Panc1 (cell line): Measurements from ENCODE around the gene PNMA5.

Source experiments
- TCF7L2 ChIP-seq: IDR thresholded peaks from 2 replicates; pipeline ENCODE4 v1.6.1; 2011; ENCODE audit warnings: mild to moderate bottlenecking, low read depth, low read length, inconsistent platforms
- TF ChIP-seq, protein P1 (sequence below): fragments of 450-650 bp; IDR thresholded peaks from 2 replicates; pipeline ENCODE4 v1.5.1; 2017; ENCODE audit warnings: mild to moderate bottlenecking

DNA sequence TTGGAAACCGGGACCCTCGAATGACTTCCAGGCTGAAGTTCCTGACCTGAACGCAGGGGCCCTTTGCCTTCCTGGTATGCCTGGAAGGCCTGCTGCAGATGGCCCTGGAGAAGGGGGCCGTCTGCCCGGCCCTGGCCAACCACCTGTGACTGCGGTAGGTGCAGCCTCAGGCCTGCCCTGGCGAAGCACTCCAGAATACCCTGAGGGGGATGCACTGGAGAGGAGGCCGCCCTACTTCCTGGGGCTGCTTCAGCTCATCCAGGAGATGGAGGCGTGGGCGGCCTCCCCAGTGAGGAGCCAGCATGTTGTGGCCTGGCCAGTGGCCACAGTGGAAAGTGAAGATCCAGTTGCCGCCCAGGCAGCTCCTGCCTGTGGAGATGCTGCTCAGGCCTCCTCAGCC lies 36.0 kb upstream of the PNMA5 start:
- TF ChIP-seq TCF7L2, result no peak
- TF ChIP-seq, protein P1, sequence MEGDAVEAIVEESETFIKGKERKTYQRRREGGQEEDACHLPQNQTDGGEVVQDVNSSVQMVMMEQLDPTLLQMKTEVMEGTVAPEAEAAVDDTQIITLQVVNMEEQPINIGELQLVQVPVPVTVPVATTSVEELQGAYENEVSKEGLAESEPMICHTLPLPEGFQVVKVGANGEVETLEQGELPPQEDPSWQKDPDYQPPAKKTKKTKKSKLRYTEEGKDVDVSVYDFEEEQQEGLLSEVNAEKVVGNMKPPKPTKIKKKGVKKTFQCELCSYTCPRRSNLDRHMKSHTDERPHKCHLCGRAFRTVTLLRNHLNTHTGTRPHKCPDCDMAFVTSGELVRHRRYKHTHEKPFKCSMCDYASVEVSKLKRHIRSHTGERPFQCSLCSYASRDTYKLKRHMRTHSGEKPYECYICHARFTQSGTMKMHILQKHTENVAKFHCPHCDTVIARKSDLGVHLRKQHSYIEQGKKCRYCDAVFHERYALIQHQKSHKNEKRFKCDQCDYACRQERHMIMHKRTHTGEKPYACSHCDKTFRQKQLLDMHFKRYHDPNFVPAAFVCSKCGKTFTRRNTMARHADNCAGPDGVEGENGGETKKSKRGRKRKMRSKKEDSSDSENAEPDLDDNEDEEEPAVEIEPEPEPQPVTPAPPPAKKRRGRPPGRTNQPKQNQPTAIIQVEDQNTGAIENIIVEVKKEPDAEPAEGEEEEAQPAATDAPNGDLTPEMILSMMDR, result no peak
